HG02870 (cell line): ENCODE measurements around the gene SLC2A4RG.
"Not testable (repeated sequence)": the region's sequence is repeated elsewhere in the genome, so short reads cannot be mapped to it uniquely, and the experiment has no call there.

Experiments
- ATAC-seq: cut with Tn5 transposase; IDR thresholded peaks from one replicate; pipeline ENCODE4 v1.9.1; 2021; ENCODE audit warnings: mild to moderate bottlenecking, moderate library complexity; ENCODE audit not compliant: unreplicated experiment

The SLC2A4RG gene

DNA sequence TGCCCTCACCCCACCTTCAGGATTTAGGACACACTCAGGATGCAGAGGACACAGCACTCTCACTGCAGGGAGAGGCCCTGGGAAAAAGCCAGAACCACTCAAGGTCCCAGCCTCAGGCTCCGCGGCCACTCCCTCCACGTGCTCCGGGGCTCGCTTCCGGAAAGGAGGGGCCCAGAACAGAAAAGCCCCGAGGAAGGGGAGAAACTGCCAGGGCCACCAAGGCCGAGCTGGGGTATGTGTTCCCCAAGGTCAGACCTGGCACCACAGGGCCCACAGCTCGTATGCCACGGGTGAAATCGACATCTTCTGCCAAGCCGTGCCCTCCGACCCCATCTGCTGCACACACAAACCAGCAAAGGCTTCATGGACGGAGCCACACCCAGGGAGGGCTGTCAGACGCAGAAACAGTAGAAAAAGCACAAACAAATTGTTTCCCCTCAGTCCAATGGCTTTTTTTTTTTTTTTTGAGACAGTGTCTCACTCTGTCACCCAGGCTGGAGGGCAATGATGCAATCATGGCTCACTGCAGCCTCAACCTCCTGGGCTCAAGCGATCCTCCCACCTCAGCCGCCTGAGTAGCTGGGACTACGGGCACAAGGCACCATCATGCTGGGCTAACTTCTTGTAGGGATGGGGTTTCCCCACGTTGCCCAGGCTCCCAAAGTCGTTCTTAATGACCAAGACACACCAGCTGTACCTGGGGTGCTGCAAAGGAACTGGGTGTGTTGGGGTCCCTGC lies 33.4 kb downstream of the SLC2A4RG start:
- no peak for ATAC-seq

DNA sequence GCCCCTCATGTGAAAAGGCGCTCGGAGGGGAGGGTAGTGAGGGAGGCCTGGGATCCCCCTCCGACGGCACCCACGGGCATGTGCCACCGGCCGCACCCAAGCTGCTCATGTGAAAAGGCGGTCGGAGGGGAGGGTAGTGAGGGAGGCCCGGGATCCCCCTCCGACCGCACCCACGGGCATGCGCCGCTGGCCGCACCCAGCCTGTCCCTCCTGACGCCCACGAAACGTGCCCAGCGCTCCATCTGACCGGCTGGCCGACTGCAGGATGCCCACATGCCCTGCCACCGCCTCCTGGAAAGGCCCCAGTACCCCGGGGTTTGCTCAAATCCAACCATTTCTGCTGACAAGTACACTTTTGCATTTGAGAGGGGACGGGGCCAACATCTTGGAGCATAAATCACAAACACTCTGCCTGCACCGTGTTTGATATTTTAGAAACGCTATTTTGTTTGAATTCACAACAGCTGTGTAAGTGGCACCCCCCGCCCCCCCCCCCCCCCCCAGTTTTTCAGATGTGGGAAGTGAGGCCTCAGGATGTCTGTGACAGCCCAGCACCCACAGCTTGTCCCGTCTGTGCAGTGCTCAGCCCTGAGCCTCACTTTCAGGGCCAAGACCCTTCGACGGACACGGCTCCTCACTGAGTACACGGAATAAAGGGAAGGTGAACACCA lies 34.1 kb downstream of the SLC2A4RG start:
- no peak for ATAC-seq

DNA sequence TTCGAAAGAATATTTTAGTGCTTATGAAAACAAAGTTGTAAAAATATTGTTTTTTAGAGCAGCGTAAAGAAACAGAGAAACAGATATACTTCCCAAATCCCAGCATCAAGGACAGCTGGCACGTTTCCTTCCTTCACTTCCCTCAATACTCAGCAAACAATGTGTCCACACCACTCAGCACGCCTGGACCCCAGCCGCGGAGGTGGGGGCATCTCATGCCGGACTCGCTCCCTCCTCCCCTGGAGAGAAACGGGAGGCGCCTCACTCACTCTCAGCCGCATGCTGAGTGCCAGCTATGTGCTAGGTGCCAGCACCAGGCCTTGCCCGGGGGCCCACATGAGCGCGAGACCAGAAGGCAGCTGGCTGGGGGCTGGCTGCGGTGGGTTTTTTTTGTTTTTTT lies 34.7 kb downstream of the SLC2A4RG start:
- no peak for ATAC-seq

DNA sequence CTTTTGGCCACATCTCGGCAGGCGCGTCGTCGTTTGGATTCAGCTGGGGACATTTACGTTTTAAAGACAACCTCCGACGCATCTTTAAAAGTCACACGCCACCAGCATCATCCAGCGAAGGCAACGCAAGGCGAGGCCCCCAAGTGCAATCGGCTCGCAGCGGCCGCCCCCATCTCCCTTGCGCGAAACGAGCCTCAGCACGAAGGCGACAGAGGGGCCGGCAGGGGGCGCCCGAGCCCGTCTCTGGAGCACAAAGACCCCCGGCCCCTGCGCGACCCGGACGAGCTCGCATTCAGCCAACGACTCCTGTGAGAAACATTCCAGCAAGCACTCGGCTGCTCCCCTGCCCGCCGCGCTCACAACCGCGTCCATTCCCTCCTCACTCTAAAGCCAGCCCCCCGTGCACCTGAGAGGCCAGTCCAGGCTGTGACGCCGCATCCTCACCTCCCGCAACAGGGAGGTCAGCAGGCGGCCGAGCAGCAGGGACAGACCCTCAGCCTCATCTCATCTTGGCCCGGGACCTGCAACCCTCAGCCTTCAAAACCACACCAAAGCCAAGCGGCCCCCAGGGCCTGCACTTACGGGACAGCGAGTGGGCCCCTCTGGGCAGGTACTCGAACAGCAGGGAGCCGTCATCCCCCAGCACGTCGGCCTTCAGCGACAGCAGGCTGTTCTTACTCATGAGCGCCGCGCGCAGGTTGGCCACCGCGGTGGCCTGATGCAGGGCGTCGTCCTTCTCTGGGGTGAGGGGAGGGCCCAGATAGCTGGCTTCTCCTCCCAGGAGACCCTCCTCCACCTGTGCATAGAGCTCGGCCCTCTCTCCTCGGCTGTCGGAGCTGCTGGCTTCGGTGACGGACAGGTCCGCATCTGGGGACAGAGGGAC lies 35.8 kb downstream of the SLC2A4RG start:
- no peak for ATAC-seq

DNA sequence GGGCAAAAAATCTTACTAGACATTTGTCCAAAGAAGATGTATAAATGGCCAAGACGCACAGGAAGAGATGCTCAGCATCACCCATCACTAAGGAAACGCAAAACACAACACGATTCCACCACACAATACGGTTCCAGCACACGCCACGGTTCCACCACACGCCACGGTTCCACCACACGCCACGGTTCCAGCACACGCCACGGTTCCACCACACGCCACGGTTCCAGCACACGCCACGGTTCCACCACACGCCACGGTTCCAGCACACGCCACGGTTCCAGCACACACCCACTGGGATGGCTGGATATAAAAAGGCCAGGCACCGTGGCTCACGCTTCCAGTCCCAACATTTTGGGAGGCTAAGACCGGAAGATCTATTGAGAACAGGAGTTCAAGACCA lies 37.3 kb downstream of the SLC2A4RG start:
- not testable (repeated sequence) for ATAC-seq

DNA sequence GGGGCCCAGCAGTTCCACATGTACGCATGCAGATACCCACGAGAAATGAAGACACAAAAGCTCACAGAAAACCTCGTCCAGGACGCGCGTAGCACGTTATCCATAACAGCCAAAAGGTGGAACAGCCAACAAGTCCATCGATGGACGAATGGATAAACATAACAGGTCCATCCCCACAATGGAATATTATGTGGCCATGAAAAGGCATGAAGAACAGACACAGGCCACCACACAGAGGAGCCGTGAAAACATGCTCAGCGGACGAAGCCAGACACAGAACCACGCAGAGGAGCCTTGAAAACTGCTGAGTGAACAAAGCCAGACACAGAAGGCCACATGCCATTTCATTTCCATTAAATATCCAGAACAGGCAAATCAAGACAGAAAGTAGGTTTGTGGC lies 38.0 kb downstream of the SLC2A4RG start:
- no peak for ATAC-seq

DNA sequence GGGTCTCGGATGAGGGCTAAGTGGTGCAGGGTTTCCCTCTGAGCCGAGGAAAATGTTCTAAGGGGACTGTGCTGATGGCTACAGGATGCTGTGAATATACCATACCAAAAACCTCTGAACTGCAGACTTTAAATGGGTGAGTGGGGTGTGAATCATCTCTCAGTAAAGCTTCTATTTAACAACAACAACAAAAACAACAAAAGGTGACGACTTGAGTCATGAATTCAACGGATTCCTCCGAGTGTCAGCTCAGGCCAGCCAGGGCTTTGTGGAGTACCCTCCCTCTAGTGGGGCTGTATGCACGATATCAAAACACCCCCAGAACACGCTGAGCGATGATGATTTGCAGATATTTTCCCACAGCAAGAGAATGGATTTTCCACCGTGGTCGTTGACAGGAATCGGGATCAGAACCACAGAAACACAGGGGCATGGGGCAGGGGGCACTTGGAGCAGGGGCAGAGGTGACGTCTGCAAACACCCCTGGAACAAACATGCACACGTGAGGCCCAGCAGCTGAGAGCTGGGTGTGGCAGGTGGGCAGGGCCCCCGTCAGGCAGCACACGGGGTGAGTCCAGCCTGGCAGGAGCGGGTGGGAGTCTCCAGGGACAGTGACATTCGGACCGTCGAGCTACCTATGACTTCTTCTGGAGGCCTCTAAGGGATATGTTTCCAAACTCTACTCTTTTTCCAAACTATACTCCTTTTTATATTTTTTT lies 38.6 kb downstream of the SLC2A4RG start:
- ATAC-seq = no peak

DNA sequence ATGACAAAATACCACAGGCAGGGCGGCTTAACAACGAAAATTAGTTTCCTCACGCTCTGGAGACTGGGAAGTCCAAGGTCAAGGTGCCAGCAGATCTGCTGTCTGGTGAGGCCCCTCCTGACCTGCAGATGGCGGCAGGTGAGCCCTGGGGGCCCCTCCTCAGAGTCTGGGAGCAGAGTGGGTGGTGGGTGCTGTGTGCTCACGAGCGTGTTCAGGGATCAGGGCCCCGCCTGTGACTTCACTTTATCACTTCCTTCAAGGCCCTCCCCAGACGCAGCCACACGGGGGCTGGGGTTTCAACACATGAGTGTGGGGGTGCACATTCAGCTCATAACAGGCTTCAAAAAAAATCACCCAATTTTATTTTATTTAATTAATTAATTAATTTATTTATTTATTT lies 39.3 kb downstream of the SLC2A4RG start:
- no peak for ATAC-seq

DNA sequence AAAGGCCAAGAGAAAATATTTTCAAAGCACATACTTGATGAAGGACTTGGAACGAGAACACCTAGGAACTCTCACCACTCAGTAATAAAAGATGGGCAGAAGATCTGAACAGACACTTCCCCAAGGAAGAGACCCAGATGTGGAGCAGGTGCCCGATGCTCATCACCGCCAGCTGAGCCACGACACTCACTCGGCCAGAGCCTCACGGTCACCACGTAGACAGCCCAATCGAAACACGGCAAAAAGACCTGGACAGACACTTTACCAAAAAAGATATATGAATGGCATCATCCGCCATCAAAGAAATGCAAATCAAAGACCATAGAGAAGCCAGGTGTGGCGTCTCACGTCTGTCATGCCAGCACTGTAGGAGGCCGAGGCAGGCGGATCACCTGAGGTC lies 41.6 kb downstream of the SLC2A4RG start:
- ATAC-seq = no peak

DNA sequence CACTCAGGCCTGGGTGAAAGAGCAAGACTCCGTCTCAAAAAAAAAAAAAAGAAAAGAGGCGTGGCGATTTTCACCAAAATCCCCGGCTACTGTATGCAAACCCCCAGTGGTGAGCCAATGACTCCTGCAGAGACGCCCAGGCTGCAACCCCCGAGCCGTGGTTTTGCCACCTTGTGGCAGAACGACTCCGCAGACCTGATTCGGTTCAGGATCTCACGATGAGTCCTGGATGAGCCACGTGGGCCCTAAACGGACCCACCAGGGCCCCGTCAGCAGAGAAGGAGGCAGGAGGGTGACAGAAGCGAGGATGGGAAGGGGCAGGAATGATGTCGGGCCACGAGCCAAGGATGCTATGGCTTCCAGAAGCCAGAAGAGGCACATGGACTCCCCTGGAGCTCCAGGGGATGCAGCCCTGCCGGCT lies 42.5 kb downstream of the SLC2A4RG start:
- no peak for ATAC-seq

DNA sequence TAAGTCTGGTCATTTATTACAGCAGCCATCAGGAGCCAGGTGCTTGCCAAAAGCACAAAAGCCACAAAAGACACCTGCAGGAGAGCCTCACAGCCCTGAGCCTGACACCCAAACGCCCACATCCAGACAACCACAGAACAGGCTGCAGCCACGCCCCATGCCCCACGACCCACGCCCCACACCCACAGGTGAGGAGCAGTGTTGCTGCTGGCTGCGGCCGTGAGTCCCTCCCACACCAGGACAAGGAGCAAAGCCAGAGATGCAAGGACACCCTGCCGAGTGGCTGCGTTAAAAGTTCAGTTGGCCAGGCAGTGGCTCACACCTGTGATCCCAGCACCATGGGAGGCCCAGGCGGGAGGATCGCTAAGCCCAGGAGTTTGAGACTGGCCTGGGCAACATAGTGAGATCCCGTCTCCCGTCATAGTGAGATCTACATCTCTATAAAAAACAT lies 43.0 kb downstream of the SLC2A4RG start:
- no peak for ATAC-seq

DNA sequence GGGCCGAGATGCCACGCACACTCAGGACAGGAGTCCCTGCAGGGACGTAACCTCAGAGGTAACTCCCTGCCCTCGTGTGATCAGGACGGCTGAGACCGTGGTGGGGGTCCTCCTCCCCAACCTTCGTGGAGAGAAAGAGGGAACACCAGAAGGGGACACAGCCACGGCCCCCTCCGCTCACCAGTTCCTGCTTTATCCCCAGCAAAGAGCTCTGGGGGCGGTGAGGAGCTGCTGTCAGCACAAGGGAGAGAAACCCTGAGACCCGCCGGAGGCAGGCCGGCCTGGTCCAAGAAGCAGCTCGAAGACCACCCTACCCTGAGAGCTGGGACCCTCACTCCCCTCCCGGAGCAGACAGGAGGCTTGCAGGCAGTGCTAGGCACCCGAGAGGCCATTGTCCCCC lies 44.4 kb downstream of the SLC2A4RG start:
- no peak for ATAC-seq

DNA sequence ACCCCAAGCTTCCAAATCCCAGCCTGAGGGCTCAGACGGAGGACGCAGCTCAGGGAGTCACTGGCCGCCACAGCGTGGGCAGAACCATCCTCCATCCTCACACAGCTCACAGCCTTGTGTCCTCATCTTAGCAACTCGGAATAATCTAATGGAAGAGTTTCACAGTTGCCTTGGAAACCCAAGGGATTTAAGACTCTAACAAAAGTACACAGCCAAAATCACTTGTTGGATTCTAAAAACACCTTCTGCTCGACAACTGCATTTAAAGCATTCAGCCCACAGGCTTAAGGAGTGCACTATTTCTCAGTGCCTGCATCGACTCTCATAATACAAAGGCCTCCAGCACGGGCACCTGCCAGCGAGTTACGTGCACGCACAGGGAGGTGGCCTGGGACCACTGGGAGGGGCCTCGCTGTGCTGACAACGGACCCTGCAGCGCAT lies 46.1 kb downstream of the SLC2A4RG start:
- no peak for ATAC-seq

DNA sequence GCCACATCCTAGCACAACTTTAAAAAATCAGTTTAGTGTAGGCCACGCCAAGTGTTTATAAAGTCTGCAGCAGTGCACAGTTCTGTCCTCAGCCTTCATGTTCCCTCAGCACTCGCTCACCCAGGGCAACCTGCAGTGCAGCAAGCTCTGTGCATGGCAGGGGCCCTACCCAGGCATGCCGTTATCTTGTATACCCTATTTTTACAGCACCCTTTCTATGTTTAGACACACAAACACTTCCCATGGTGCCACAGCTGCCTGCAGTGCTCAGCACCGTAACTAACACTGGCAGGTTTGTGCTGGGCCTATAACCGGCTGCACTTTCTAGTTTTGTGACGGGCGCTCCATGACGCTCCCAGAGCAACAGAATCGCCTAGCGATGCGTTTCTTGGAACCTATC lies 47.7 kb downstream of the SLC2A4RG start:
- no peak for ATAC-seq

DNA sequence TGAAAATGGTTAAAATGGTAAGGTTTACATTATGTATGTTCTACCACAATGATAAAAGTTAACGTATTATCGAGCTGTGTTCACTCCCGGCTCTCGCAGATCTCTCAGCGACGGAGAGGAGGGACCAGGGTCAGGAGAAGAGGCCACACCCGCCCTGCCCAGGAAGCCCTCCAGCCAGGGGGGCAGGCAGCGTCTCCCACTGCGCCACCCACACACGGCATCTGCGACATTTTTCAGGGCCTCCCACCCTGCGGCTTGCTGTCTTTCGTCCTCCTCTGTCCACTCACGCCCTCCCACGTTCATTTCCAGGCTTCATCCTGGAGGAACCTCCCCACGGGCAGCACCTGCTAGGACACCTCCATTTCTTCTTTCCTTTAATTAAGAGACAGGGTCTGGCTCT lies 48.2 kb downstream of the SLC2A4RG start:
- no peak for ATAC-seq

DNA sequence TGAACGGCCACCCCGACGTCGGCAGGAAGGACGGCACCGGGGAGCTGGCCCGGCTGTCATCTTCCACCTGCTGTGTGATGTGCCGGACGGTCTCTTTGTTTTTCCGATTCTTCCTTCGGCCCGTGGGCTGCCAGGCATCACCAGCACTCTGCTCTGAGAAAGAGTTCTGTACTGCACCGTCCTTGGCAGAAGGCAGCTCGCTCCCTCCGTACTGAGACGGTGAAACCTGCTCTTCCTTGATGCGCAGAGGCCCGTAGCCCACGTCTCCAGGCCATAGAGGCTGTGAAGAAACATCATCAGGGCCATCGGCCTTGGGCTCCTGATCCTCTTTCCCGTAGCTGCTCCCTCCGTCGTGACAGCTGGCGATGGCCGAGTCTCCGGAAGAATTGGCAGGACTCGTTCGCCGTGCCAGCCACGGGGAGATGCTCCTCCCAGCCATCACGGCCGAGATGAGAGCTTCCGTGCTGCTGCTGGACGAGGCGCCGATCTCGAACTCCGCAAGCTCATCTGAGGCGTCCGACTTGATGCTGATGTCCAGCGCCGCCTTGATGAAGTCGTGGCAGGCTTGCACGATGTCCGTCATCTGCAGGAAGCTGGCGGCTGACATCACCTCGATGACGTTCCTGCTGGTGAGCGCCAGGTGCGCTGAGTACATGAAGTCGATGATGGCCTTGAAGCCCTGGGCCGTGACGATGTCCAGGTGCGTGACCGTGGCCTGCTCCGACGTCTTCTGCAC lies 50.4 kb downstream of the SLC2A4RG start:
- no peak for ATAC-seq

DNA sequence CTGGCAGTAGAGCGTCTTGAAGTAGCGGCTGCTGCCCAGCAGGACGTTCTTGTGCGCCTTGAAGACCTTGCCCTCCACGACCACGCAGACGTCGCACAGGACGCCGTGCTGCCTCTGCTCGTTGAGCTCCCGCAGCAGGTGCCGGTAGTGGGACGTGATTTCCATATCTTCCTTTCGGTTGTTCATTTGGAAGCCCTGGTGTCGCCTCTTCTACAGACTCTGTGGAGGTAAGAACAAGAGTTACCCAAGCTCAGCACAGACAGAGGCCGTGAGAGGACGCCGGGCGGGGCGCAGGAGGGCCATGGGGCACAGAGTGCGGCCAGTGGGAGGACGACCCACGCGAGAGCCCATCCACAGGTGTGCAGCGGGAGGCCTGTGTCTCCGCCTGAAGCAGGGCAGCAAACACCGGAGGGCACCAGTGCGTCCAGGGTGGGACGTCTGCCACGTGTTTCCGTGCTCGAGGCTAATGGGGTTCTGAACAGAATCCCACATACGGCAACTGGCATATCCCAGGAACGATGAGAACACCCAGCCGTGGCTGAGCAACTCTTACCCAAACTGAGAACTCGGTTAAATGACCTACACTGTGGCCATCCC lies 51.1 kb downstream of the SLC2A4RG start:
- ATAC-seq = no peak

DNA sequence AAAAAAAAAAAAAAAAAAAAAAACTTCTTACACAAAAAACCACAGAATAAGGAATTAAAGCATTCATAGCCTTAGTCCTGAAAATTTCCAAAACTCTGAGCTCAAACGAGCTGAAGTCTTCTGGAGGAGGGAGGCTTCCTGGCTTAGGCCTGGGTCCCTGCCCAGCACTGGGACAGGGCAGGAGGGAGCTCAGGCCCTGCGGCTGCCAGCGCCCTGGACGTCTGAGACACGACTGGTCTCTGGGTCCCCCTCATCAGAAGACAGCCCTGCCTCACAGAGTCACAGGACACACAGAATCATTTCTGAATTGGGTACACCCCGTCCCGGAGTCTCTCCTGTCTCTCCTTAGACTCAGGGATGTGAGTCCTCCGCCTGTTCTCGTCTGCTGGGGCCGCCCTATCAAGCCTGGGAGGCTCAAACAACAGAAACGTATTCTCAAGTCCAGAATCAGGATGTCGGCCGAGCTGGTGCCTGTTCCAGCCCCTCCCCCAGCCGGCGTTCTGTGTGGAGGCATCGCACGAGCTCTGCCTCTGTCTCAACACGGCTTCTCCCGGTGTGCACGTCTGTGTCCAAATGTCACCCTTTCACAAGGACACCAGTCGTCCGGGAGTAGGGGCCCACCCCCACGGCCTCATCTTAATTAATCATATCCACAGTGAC lies 52.1 kb downstream of the SLC2A4RG start:
- no peak for ATAC-seq

DNA sequence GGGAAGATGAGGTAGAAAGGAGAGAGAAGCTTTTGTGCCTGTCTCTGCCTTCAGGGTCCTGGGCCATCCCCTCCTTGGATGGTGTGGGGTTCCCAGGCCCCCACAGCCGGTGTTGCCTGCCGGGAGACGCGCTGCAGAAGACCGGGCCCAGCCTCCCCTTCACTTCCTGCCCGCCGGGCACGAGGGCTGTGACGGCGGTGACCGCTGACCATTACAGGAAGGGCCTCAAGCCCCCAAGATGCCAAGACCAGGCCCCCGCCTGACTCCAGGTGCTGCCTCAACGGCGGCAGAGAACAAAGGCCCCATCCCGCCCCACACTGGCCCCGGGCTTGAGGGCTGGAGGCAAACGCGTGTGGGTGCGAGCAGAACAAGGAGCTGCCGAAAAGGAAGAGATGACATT lies 53.3 kb downstream of the SLC2A4RG start:
- ATAC-seq = no peak
